Upper lobe of right lung (tissue), 1 donor: ENCODE measurements around the gene RARA. TPM values are rescaled to one million over a fixed set of nuclear protein-coding genes. Genes with fewer than 3 reads are reported as not detected.

Experiments
- ATAC-seq: fragments of 200-7000 bp; cut with Tn5 transposase; one replicate; pipeline ENCODE4 v1.9.1; 2020; ENCODE audit warnings: mild to moderate bottlenecking, moderate library complexity
- DNase-seq: peaks from one replicate; pipeline ENCODE4 v3.0.0-alpha.2; 2020
- H3K27ac ChIP-seq: fragments of 200-600 bp; one replicate; pipeline ENCODE4 v1.8.0; 2022
- H3K27me3 ChIP-seq: fragments of 200-600 bp; one replicate; pipeline ENCODE4 v1.8.0; 2022; ENCODE audit warnings: mild to moderate bottlenecking
- H3K36me3 ChIP-seq: fragments of 200-600 bp; one replicate; pipeline ENCODE4 v1.8.0; 2022
- H3K4me1 ChIP-seq: fragments of 200-600 bp; one replicate; pipeline ENCODE4 v1.8.0; 2022
- H3K4me3 ChIP-seq: fragments of 200-600 bp; one replicate; pipeline ENCODE4 v1.8.0; 2022; ENCODE audit warnings: mild to moderate bottlenecking
- H3K9me3 ChIP-seq: fragments of 200-600 bp; one replicate; pipeline ENCODE4 v1.8.0; 2022
- CTCF ChIP-seq: fragments of 200-600 bp; IDR thresholded peaks from one replicate; pipeline ENCODE4 v1.8.0; 2022; ENCODE audit warnings: antibody characterized with exemption
- intact Hi-C: fragments of 100-400 bp; cut with DNase I; formaldehyde crosslinking; loops from one replicate; pipeline ENCODE4 v1.11.0; 2022
- total RNA-seq: library from RNA; stranded (reverse); fragmentation: NEBNext Ultra II Directional; extraction: Animal tissue kit (Norgen Biotek cat#: 25700); gene quantifications from one replicate; pipeline ENCODE4 v1.2.1, GENCODE V29; 2021
- donor health status: DM: no; HTN: yes; CAD: no; lungs with severe emphysema.

RARA gene
- total RNA-seq, 1 donor from 2014 or later = 69.7 TPM

- Histone ChIP-seq H3K27ac (peak overlapping the region; percentile 82), H3K4me3 (no peak overlapping the region), H3K36me3 (no peaks in the 10 kb centered on the region), H3K9me3 (no peaks in the 10 kb centered on the region), H3K27me3 (no peaks in the 10 kb centered on the region), H3K4me1 (peaks cover 81% of the 10 kb centered on the region)
- intact Hi-C loops = no loop called here
- DNase-seq = no peak
- no peak for TF ChIP-seq CTCF
- no peak for ATAC-seq
Observed at GRCh38 chr17:40307001-40307730, 1.8 kb upstream of the RARA start.

- Histone ChIP-seq H3K9me3 (no peaks in the 10 kb centered on the region), H3K4me1 (peaks cover 87% of the 10 kb centered on the region), H3K27ac (peak overlapping the region; percentile 82), H3K36me3 (no peaks in the 10 kb centered on the region), H3K27me3 (no peaks in the 10 kb centered on the region), H3K4me3 (no peak overlapping the region)
- peak; percentile 49 for ATAC-seq
- no peak for DNase-seq
- no peak for TF ChIP-seq CTCF
- intact Hi-C loops = no loop called here
Observed at GRCh38 chr17:40307740-40308239, 1.2 kb upstream of the RARA start.

GRCh38 chr17:40309949-40310510 lies 1.1 kb downstream of the RARA start:
- DNase-seq (peak; percentile 63), ATAC-seq (peak; percentile 14)
- Histone ChIP-seq H3K27me3 (no peaks in the 10 kb centered on the region), H3K4me3 (peak overlapping the region; percentile 52), H3K4me1 (peaks cover 88% of the 10 kb centered on the region), H3K36me3 (no peaks in the 10 kb centered on the region), H3K27ac (peak overlapping the region; percentile 68), H3K9me3 (no peaks in the 10 kb centered on the region)
- intact Hi-C loops = no loop called here
- TF ChIP-seq CTCF = no peak

- ATAC-seq = no peak
- H3K27me3 ChIP-seq = no peaks in the 10 kb centered on the region
- H3K9me3 ChIP-seq = no peaks in the 10 kb centered on the region
- TF ChIP-seq CTCF = no peak
- intact Hi-C loops = no loop called here
- no peaks in the 10 kb centered on the region for H3K36me3 ChIP-seq
- peak overlapping the region; percentile 63 for H3K27ac ChIP-seq
- no peak for DNase-seq
- no peak overlapping the region for H3K4me3 ChIP-seq
- peaks cover 96% of the 10 kb centered on the region for H3K4me1 ChIP-seq
Observed at GRCh38 chr17:40310882-40311391, 2.0 kb downstream of the RARA start.

DNA sequence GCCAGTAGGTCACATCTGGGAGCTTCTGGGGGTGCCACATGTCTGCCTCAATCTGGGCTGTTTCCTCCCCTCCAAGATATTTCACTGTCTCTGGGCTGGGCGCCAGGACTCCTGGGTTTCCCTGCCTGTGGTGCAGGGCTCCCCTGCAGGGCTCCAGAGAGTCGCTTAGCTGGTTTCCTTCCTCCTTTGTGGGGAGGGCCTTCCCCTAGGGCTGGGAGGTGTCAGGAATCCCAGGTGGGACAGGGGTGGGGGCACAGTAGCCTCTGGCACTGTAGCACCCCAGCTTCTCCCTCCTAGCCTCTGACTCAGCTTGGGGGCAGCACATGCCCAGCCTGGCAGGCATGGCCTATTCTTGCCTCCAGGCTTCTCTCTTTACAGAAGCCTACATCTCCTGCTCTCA lies 2.6 kb downstream of the RARA start:
- peaks cover 96% of the 10 kb centered on the region for H3K4me1 ChIP-seq
- no peaks in the 10 kb centered on the region for H3K27me3 ChIP-seq
- intact Hi-C loops = no loop called here
- no peaks in the 10 kb centered on the region for H3K9me3 ChIP-seq
- no peak for TF ChIP-seq CTCF
- DNase-seq (peak; percentile 82), ATAC-seq (peak; percentile 14)
- peak overlapping the region; percentile 63 for H3K27ac ChIP-seq
- no peak overlapping the region for H3K4me3 ChIP-seq
- no peaks in the 10 kb centered on the region for H3K36me3 ChIP-seq
